ENCODE data around the gene TXNDC11. TPM values are rescaled to one million over a fixed set of nuclear protein-coding genes. Genes with fewer than 3 reads are reported as not detected.
A peak's percentile ranks its signal among the peaks of the same experiment; 100 is the strongest.

Gene TXNDC11
- total and polyA plus RNA-seq, 10 of the 15 experiments (the other 5 are each of a cell fraction or from before 2014, with no cell fraction given) = 1.7 to 86.7 (median 54.4) TPM

DNA sequence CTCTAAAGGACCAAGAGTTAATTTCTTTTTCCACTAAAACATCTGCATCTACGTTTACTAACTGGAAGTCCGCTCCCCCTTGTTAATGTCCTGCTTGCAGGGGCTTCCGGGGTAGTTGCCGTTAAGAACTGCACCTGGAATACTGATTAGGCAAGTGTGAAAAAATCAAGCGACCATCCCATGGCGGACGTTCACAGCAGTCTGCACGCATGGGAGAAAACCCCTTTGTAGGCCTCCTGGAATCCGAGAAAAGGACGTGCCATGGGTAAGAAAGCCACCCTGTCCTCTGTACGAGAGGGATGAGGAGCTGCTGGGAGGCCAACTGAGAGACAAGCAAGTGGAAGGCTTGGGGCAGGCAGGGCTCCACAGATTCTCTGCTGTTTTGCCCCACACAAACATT, 59.5 kb downstream of the TXNDC11 start (continued):
- TF ChIP-seq, protein P1, sequence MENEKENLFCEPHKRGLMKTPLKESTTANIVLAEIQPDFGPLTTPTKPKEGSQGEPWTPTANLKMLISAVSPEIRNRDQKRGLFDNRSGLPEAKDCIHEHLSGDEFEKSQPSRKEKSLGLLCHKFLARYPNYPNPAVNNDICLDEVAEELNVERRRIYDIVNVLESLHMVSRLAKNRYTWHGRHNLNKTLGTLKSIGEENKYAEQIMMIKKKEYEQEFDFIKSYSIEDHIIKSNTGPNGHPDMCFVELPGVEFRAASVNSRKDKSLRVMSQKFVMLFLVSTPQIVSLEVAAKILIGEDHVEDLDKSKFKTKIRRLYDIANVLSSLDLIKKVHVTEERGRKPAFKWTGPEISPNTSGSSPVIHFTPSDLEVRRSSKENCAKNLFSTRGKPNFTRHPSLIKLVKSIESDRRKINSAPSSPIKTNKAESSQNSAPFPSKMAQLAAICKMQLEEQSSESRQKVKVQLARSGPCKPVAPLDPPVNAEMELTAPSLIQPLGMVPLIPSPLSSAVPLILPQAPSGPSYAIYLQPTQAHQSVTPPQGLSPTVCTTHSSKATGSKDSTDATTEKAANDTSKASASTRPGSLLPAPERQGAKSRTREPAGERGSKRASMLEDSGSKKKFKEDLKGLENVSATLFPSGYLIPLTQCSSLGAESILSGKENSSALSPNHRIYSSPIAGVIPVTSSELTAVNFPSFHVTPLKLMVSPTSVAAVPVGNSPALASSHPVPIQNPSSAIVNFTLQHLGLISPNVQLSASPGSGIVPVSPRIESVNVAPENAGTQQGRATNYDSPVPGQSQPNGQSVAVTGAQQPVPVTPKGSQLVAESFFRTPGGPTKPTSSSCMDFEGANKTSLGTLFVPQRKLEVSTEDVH (IDR thresholded peaks at IDR 0.05; ENCODE audit: low read depth, partially characterized antibody) = no peak
- TF ChIP-seq IKZF1 (conservative IDR thresholded peaks at IDR 0.05) (no peak), CBX3 (IDR thresholded peaks at IDR 0.05; ENCODE audit: borderline replicate concordance, low read depth) (no peak)
- TF ChIP-seq, protein P2, sequence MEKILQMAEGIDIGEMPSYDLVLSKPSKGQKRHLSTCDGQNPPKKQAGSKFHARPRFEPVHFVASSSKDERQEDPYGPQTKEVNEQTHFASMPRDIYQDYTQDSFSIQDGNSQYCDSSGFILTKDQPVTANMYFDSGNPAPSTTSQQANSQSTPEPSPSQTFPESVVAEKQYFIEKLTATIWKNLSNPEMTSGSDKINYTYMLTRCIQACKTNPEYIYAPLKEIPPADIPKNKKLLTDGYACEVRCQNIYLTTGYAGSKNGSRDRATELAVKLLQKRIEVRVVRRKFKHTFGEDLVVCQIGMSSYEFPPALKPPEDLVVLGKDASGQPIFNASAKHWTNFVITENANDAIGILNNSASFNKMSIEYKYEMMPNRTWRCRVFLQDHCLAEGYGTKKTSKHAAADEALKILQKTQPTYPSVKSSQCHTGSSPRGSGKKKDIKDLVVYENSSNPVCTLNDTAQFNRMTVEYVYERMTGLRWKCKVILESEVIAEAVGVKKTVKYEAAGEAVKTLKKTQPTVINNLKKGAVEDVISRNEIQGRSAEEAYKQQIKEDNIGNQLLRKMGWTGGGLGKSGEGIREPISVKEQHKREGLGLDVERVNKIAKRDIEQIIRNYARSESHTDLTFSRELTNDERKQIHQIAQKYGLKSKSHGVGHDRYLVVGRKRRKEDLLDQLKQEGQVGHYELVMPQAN (conservative IDR thresholded peaks at IDR 0.05) = no peak

DNA sequence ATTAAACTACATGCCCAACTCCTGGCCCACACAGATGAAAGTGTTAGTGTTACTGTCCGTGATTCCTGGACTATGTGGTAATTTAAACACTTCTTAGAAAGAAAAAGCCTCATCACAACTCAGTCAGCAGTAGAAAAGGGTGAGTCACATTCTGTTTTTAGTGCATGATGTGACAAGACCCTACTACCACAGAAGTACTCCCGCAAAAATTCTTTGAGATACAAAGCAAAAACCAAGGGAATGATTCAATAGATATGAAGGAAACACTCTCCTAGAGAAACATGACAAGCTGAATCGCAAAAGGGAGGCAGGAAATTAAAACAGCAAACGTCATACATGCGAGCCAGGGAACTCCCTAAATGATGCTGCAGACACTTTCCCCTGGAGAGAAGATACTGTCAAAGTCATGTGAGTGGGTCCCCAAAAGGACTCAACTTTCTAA, 60.0 kb downstream of the TXNDC11 start:
- CTCF ChIA-PET = interaction anchor here (0.9 to 1.7 kb wide), 3 partner anchors 8 to 115 kb away, joined by 3 to 4 read pairs (median 3); no protein-coding TSS in a partner anchor
- peaks cover 26% of the 10 kb centered on the region for H3K79me2 ChIP-seq (ENCODE audit: control insufficient read depth, insufficient read depth, low read length)
- H4K20me1 ChIP-seq (ENCODE audit: control insufficient read depth, insufficient read depth) = no peaks in the 10 kb centered on the region; the same call in 1 of the 2 replicates
- no peak overlapping the region for H2AFZ ChIP-seq (ENCODE audit: control insufficient read depth, low read depth, low read length)
- peak overlapping the region; percentile 73; the same call in 1 of the 2 replicates for H3K4me2 ChIP-seq (ENCODE audit: control insufficient read depth, insufficient read depth)
- peak overlapping the region; percentile 67 for H3K27ac ChIP-seq (ENCODE audit: control insufficient read depth, insufficient read depth)
- SMC1A ChIA-PET (ENCODE audit: uncharacterized antibody, unreplicated experiment) = interaction anchor here (0.9 to 2.0 kb wide), 9 partner anchors 14 to 115 kb away, joined by 3 to 11 read pairs (median 3); partner anchors contain the start of gene SNN
- peak overlapping the region; percentile 0; the same call in 1 of the 2 replicates for H3K4me3 ChIP-seq
- H3K27me3 ChIP-seq (replicated peaks in 1 of 2; ENCODE audit: control insufficient read depth in 2 of 2, insufficient read depth in 2 of 2, low read length in 1 of 2) = no peaks in the 10 kb centered on the region
- ATAC-seq = peak; percentile 39
- BruUV-seq (replicated peaks) = no TSS peak
- intact Hi-C loops (cut with micrococcal nuclease; ENCODE audit: unreplicated experiment) = loop anchor here (1.0 kb wide), 1 partner anchor 718 kb away; no protein-coding TSS in a partner anchor
- peak overlapping the region; percentile 5; the same call in 1 of the 2 replicates for H3K9ac ChIP-seq (ENCODE audit: control insufficient read depth, insufficient read depth, low read length)
- 0% methylated on average over 5 of the region's 5 CpGs for WGBS (ENCODE audit: insufficient coverage, insufficient replicate concordance, low lambda C conversion rate, missing lambda C conversion rate)
- POLR2A ChIA-PET = interaction anchor here (0.8 to 7.9 kb wide), 3 partner anchors 10 to 115 kb away, joined by 3 to 75 read pairs (median 5); partner anchors contain the start of genes SNN and ZC3H7A
- in situ Hi-C loops (cut with MboI) = no loop called here
- H3K36me3 ChIP-seq (ENCODE audit: control insufficient read depth in 2 of 2, insufficient read depth in 2 of 2, low read length in 1 of 2) = peaks cover 35 to 47% of the 10 kb centered on the region in 2 experiments
- DNase-seq (ENCODE audit: low read depth, low spot score) = no peak
- no peak for FAIRE-seq
- H3K4me1 ChIP-seq (ENCODE audit: control insufficient read depth, insufficient read depth, low read length) = peaks cover 83% of the 10 kb centered on the region
- RAD21 ChIA-PET (ENCODE audit: unreplicated experiment) = interaction anchor here (0.7 to 1.7 kb wide), 6 partner anchors 8 to 100 kb away, joined by 3 to 11 read pairs (median 4); partner anchors contain the start of gene TXNDC11
- no peaks in the 10 kb centered on the region for H3K9me3 ChIP-seq (replicated peaks; ENCODE audit: control insufficient read depth, insufficient read depth, low read length)
- TF ChIP-seq FOXM1 (IDR thresholded peaks at IDR 0.05; ENCODE audit: low read depth, low read length) (0 out of 2 replicates have a peak, but pooled peaks have one; percentile 15), ATF7 (IDR thresholded peaks at IDR 0.05; ENCODE audit: low read depth) (peak; percentile 85), BHLHE40 (IDR thresholded peaks at IDR 0.05; ENCODE audit: borderline replicate concordance in 1 of 2, low read depth in 2 of 2, low read length in 1 of 2) (peak; percentile 38 to 59; a peak in 3 of 4 replicates), PML (IDR thresholded peaks at IDR 0.05; ENCODE audit: low read length) (peak; percentile 53; the same call in 1 of the 2 replicates), RUNX3 (IDR thresholded peaks at IDR 0.05; ENCODE audit: low read length) (peak; percentile 58; the same call in 1 of the 2 replicates), SMAD5 (IDR thresholded peaks at IDR 0.05; ENCODE audit: low read depth) (no peak), YBX1 (IDR thresholded peaks at IDR 0.05) (no peak), MEF2A (IDR thresholded peaks at IDR 0.05; ENCODE audit: insufficient read depth, low read depth, low read length) (peak; percentile 88)
- TF ChIP-seq, protein P3, sequence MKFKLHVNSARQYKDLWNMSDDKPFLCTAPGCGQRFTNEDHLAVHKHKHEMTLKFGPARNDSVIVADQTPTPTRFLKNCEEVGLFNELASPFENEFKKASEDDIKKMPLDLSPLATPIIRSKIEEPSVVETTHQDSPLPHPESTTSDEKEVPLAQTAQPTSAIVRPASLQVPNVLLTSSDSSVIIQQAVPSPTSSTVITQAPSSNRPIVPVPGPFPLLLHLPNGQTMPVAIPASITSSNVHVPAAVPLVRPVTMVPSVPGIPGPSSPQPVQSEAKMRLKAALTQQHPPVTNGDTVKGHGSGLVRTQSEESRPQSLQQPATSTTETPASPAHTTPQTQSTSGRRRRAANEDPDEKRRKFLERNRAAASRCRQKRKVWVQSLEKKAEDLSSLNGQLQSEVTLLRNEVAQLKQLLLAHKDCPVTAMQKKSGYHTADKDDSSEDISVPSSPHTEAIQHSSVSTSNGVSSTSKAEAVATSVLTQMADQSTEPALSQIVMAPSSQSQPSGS (IDR thresholded peaks at IDR 0.05; ENCODE audit: low read length) = peak; percentile 73
- TF ChIP-seq, protein P4, sequence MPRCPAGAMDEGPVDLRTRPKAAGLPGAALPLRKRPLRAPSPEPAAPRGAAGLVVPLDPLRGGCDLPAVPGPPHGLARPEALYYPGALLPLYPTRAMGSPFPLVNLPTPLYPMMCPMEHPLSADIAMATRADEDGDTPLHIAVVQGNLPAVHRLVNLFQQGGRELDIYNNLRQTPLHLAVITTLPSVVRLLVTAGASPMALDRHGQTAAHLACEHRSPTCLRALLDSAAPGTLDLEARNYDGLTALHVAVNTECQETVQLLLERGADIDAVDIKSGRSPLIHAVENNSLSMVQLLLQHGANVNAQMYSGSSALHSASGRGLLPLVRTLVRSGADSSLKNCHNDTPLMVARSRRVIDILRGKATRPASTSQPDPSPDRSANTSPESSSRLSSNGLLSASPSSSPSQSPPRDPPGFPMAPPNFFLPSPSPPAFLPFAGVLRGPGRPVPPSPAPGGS (IDR thresholded peaks at IDR 0.05; ENCODE audit: borderline replicate concordance, insufficient read depth, low read depth, low read length, poor library complexity, severe bottlenecking) = no peak
